Neuronal stem cell (in vitro differentiated cells): ENCODE measurements around the gene CCNG1.

Experiments
- DNase-seq: peaks from one replicate; pipeline ENCODE4 v3.0.0-alpha.2; 2013; ENCODE audit warnings: low spot score
- H2AFZ ChIP-seq: one replicate; pipeline ENCODE4 v1.6.1; 2013; ENCODE audit warnings: mild to moderate bottlenecking, low read length, inconsistent platforms
- H2AK5ac ChIP-seq: 2 replicates; pipeline ENCODE4 v1.6.1; 2013; ENCODE audit warnings: low read depth, mild to moderate bottlenecking, inconsistent platforms, low read length, moderate library complexity, mixed read lengths
- H2BK120ac ChIP-seq: 2 replicates; pipeline ENCODE4 v1.6.1; 2013; ENCODE audit warnings: low read depth, mild to moderate bottlenecking, inconsistent platforms, low read length, moderate library complexity, mixed read lengths
- H2BK12ac ChIP-seq: one replicate; pipeline ENCODE4 v1.6.1; 2013; ENCODE audit warnings: low read length, inconsistent platforms
- H2BK15ac ChIP-seq: 2 replicates; pipeline ENCODE4 v1.6.1; 2013; ENCODE audit warnings: mild to moderate bottlenecking, low read length, inconsistent platforms, mixed read lengths
- H2BK5ac ChIP-seq: one replicate; pipeline ENCODE4 v1.6.1; 2013; ENCODE audit warnings: inconsistent platforms, mild to moderate bottlenecking, low read length, moderate library complexity
- H3K14ac ChIP-seq: one replicate; pipeline ENCODE4 v1.6.1; 2013; ENCODE audit warnings: low read length, inconsistent platforms
- H3K18ac ChIP-seq: 2 replicates; pipeline ENCODE4 v1.6.1; 2013; ENCODE audit warnings: low read length, inconsistent platforms
- H3K23ac ChIP-seq: 2 replicates; pipeline ENCODE4 v1.6.1; 2013; ENCODE audit warnings: low read depth, mild to moderate bottlenecking, mixed read lengths, low read length, inconsistent platforms; ENCODE audit not compliant: poor library complexity
- H3K27ac ChIP-seq: replicated peaks from 3 replicates; pipeline ENCODE4 v1.5.1; 2013; ENCODE audit warnings: low read length, inconsistent platforms
- H3K27me3 ChIP-seq, 3 experiments: 2 replicates each; pipeline ENCODE4 v1.6.1; 2013; ENCODE audit warnings: low read length in 3 of 3, mild to moderate bottlenecking in 2 of 3, inconsistent platforms in 1 of 3, low read depth in 1 of 3, mixed read lengths in 1 of 3, moderate library complexity in 1 of 3; ENCODE audit not compliant: control insufficient read depth in 3 of 3, insufficient read depth in 3 of 3
- H3K36me3 ChIP-seq, 2 donors: replicated peaks in 1 of 2; 2 replicates each; pipeline ENCODE4 v1.6.1; 2013; ENCODE audit warnings: low read length in 2 of 2; ENCODE audit not compliant: control insufficient read depth in 2 of 2, insufficient read depth in 2 of 2
- H3K4ac ChIP-seq: 2 replicates; pipeline ENCODE4 v1.6.1; 2013; ENCODE audit warnings: inconsistent platforms, mild to moderate bottlenecking, low read length, moderate library complexity
- H3K4me1 ChIP-seq, 2 donors: 1 replicate in 1 of 2; 2 replicates in 1 of 2; pipeline ENCODE4 v1.6.1; 2013; ENCODE audit warnings: low read length in 2 of 2, low read depth in 1 of 2; ENCODE audit not compliant: control insufficient read depth in 2 of 2, insufficient read depth in 1 of 2
- H3K4me2 ChIP-seq: one replicate; pipeline ENCODE4 v1.6.1; 2013; ENCODE audit warnings: mild to moderate bottlenecking, low read length, inconsistent platforms; ENCODE audit not compliant: insufficient read depth, poor library complexity, severe bottlenecking
- H3K4me3 ChIP-seq, 2 donors: 2 replicates each; pipeline ENCODE4 v1.5.1; 2013; ENCODE audit warnings: low read length in 2 of 2, mild to moderate bottlenecking in 2 of 2, inconsistent platforms in 1 of 2, moderate library complexity in 1 of 2
- H3K79me1 ChIP-seq: one replicate; pipeline ENCODE4 v1.6.1; 2013; ENCODE audit warnings: low read depth, mild to moderate bottlenecking, inconsistent platforms, low read length, moderate library complexity
- H3K9ac ChIP-seq: one replicate; pipeline ENCODE4 v1.6.1; 2013; ENCODE audit warnings: mild to moderate bottlenecking, low read depth, low read length, inconsistent platforms; ENCODE audit not compliant: poor library complexity
- H3K9me3 ChIP-seq, 2 donors: replicated peaks in 1 of 2; 2 replicates each; pipeline versions ENCODE3 to v1.6.1; 2013; ENCODE audit warnings: low read length in 2 of 2, mild to moderate bottlenecking in 2 of 2, inconsistent platforms in 1 of 2, low read depth in 1 of 2, mixed read lengths in 1 of 2, moderate library complexity in 1 of 2; ENCODE audit not compliant: control insufficient read depth in 2 of 2, insufficient read depth in 1 of 2
- H4K8ac ChIP-seq: one replicate; pipeline ENCODE4 v1.6.1; 2013; ENCODE audit warnings: low read depth, mild to moderate bottlenecking, inconsistent platforms, low read length, moderate library complexity
- H4K91ac ChIP-seq: one replicate; pipeline ENCODE4 v1.6.1; 2013; ENCODE audit warnings: low read length, low read depth, mild to moderate bottlenecking, inconsistent platforms; ENCODE audit not compliant: poor library complexity
- WGBS, 2 donors: extraction: QIAGEN DNeasy Blood & Tissue Kit; methylation state at CpG; one replicate each; pipeline ENCODE4 v1.1.7; 2013; ENCODE audit warnings: missing lambda C conversion rate in 2 of 2, mixed read lengths in 1 of 2; ENCODE audit not compliant: insufficient read length in 2 of 2, insufficient replicate concordance in 1 of 2; ENCODE audit errors: extremely low coverage in 2 of 2; 5-methylcytosine and 5-hydroxymethylcytosine counted together

Gene CCNG1

GRCh38 chr5:163399923-163400322, 37.5 kb upstream of the CCNG1 start:
- no peak overlapping the region for H2BK12ac ChIP-seq
- no peaks in the 10 kb centered on the region for H3K27me3 ChIP-seq
- no peak overlapping the region for H3K4ac ChIP-seq
- H2BK15ac ChIP-seq, result no peak overlapping the region
- no peak overlapping the region for H4K8ac ChIP-seq
- no peaks in the 10 kb centered on the region for H3K9me3 ChIP-seq
- H3K79me1 ChIP-seq, result no peaks in the 10 kb centered on the region
- H4K91ac ChIP-seq, result no peak overlapping the region
- H3K4me3 ChIP-seq, result no peak overlapping the region
- no peak overlapping the region for H2BK5ac ChIP-seq
- WGBS, 2 donors, result no CpG with 5 or more reads among the region's 4 CpGs
- no peak overlapping the region for H2BK120ac ChIP-seq
- DNase-seq, result no peak
- no peaks in the 10 kb centered on the region for H3K36me3 ChIP-seq
- no peak overlapping the region for H2AK5ac ChIP-seq
- no peak overlapping the region for H3K27ac ChIP-seq
- H3K14ac ChIP-seq, result no peak overlapping the region
- H3K23ac ChIP-seq, result no peak overlapping the region
- no peak overlapping the region for H2AFZ ChIP-seq
- H3K9ac ChIP-seq, result no peak overlapping the region
- no peaks in the 10 kb centered on the region for H3K4me1 ChIP-seq
- no peak overlapping the region for H3K4me2 ChIP-seq
- H3K18ac ChIP-seq, result no peak overlapping the region

DNA sequence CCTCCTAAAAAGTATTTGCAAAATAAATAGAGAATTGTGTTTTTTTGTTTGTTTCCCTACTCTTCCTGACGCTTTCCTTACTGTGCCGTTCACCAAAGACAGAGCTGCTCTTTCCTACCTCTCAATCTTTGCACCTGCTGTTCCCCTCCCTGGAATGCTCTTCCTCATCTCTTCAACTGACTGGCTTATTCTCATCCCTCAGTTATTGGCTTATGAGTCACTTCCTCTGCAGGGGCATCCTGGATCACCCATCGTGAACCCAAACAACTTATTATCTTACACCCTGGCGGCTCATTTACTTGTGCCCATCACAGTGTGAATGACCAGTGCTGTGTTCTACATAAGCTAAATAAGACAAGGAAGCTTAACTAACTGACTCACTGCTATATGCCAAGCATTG, 36.1 kb upstream of the CCNG1 start:
- Histone ChIP-seq H3K36me3 (no peaks in the 10 kb centered on the region), H3K18ac (no peak overlapping the region), H2AFZ (no peak overlapping the region), H3K4me2 (no peak overlapping the region), H3K9me3 (no peaks in the 10 kb centered on the region), H3K9ac (no peak overlapping the region), H3K27me3 (no peaks in the 10 kb centered on the region), H3K23ac (no peak overlapping the region), H3K4me1 (no peaks in the 10 kb centered on the region), H4K91ac (no peak overlapping the region), H3K79me1 (no peaks in the 10 kb centered on the region), H3K27ac (no peak overlapping the region), H3K14ac (no peak overlapping the region), H3K4ac (no peak overlapping the region), H2AK5ac (no peak overlapping the region), H4K8ac (no peak overlapping the region), H2BK15ac (no peak overlapping the region), H2BK120ac (no peak overlapping the region), H2BK12ac (no peak overlapping the region), H3K4me3 (no peak overlapping the region), H2BK5ac (no peak overlapping the region)
- no peak for DNase-seq
- WGBS, 2 donors, result no CpG with 5 or more reads among the region's 4 CpGs

- no peak overlapping the region for H3K4me3 ChIP-seq
- no peak overlapping the region for H4K8ac ChIP-seq
- no peak overlapping the region for H3K4me2 ChIP-seq
- no peak overlapping the region for H2BK120ac ChIP-seq
- no peaks in the 10 kb centered on the region for H3K4me1 ChIP-seq
- H3K23ac ChIP-seq, result no peak overlapping the region
- H3K18ac ChIP-seq, result no peak overlapping the region
- H2BK15ac ChIP-seq, result no peak overlapping the region
- no peaks in the 10 kb centered on the region for H3K27me3 ChIP-seq
- H4K91ac ChIP-seq, result no peak overlapping the region
- H2BK5ac ChIP-seq, result no peak overlapping the region
- no peak overlapping the region for H3K27ac ChIP-seq
- H3K36me3 ChIP-seq, result no peaks in the 10 kb centered on the region
- H3K14ac ChIP-seq, result no peak overlapping the region
- no peak overlapping the region for H3K4ac ChIP-seq
- no peaks in the 10 kb centered on the region for H3K9me3 ChIP-seq
- no peak overlapping the region for H2AFZ ChIP-seq
- H2BK12ac ChIP-seq, result no peak overlapping the region
- H2AK5ac ChIP-seq, result no peak overlapping the region
- no CpG with 5 or more reads among the region's 2 CpGs for WGBS, 2 donors
- H3K79me1 ChIP-seq, result no peaks in the 10 kb centered on the region
- DNase-seq, result no peak
- H3K9ac ChIP-seq, result no peak overlapping the region
Observed at GRCh38 chr5:163402007-163402406, 35.4 kb upstream of the CCNG1 start.

GRCh38 chr5:163404364-163405173, 32.8 kb upstream of the CCNG1 start:
- Histone ChIP-seq H2BK120ac (no peak overlapping the region), H3K18ac (no peak overlapping the region), H3K27ac (no peak overlapping the region), H3K4me1 (no peaks in the 10 kb centered on the region), H2BK15ac (no peak overlapping the region), H3K9ac (no peak overlapping the region), H3K23ac (no peak overlapping the region), H3K4me2 (no peak overlapping the region), H2AFZ (no peak overlapping the region), H3K27me3 (no peaks in the 10 kb centered on the region), H2BK12ac (no peak overlapping the region), H4K8ac (no peak overlapping the region), H3K4ac (no peak overlapping the region), H3K36me3 (no peaks in the 10 kb centered on the region), H4K91ac (no peak overlapping the region), H2AK5ac (no peak overlapping the region), H2BK5ac (no peak overlapping the region), H3K4me3 (no peak overlapping the region), H3K79me1 (no peaks in the 10 kb centered on the region), H3K9me3 (no peaks in the 10 kb centered on the region), H3K14ac (no peak overlapping the region)
- DNase-seq, result no peak
- WGBS, 2 donors, result no CpG with 5 or more reads among the region's 10 CpGs
